ENCODE measurements around the gene GAPVD1. TPM values are rescaled to one million over a fixed set of nuclear protein-coding genes. Genes with fewer than 3 reads are reported as not detected.

GAPVD1 gene
- total RNA-seq, 1 donor from 2014 or later: 54.8 TPM

GRCh38 chr9:125380406-125380805 is 118.8 kb downstream of the GAPVD1 start:
- no peaks in the 10 kb centered on the region for H3K9me3 ChIP-seq
- DNase-seq (ENCODE audit: extremely low spot score in 2 of 2): no peak
- H3K27me3 ChIP-seq: no peaks in the 10 kb centered on the region
- intact Hi-C loops (cut with DNase I): no loop called here
- no peaks in the 10 kb centered on the region for H3K36me3 ChIP-seq
- TF ChIP-seq POLR2AphosphoS5 (IDR thresholded peaks at IDR 0.05; ENCODE audit: insufficient read depth in 1 of 2, low read depth in 1 of 2) (no peak), CTCF (IDR thresholded peaks at IDR 0.05) (no peak), POLR2A (IDR thresholded peaks at IDR 0.05) (no peak)
- no peak overlapping the region for H3K4me3 ChIP-seq
- no peaks in the 10 kb centered on the region for H3K4me1 ChIP-seq
- no peak overlapping the region for H3K27ac ChIP-seq

- DNase-seq (ENCODE audit: extremely low spot score in 2 of 2): no peak
- no peaks in the 10 kb centered on the region for H3K4me1 ChIP-seq
- TF ChIP-seq POLR2AphosphoS5 (IDR thresholded peaks at IDR 0.05; ENCODE audit: insufficient read depth in 1 of 2, low read depth in 1 of 2) (no peak), POLR2A (IDR thresholded peaks at IDR 0.05) (no peak)
- intact Hi-C loops (cut with DNase I): no loop called here
- no peaks in the 10 kb centered on the region for H3K27me3 ChIP-seq
- no peaks in the 10 kb centered on the region for H3K9me3 ChIP-seq
- H3K36me3 ChIP-seq: no peaks in the 10 kb centered on the region
- H3K4me3 ChIP-seq: no peak overlapping the region
- H3K27ac ChIP-seq: no peak overlapping the region
These were observed 126.4 kb downstream of the GAPVD1 start for GRCh38 chr9:125387861-125388524.

- H3K4me1 ChIP-seq: no peaks in the 10 kb centered on the region
- intact Hi-C loops (cut with DNase I): no loop called here
- no peak for DNase-seq (ENCODE audit: extremely low spot score in 2 of 2)
- H3K27me3 ChIP-seq: no peaks in the 10 kb centered on the region
- H3K36me3 ChIP-seq: no peaks in the 10 kb centered on the region
- no peak overlapping the region for H3K4me3 ChIP-seq
- no peak for TF ChIP-seq POLR2A (IDR thresholded peaks at IDR 0.05)
- no peak for TF ChIP-seq POLR2AphosphoS5 (IDR thresholded peaks at IDR 0.05; ENCODE audit: insufficient read depth in 1 of 2, low read depth in 1 of 2)
- TF ChIP-seq CTCF (IDR thresholded peaks at IDR 0.05): no peak
- no peak overlapping the region for H3K27ac ChIP-seq
- no peaks in the 10 kb centered on the region for H3K9me3 ChIP-seq
These were observed 127.4 kb downstream of the GAPVD1 start for GRCh38 chr9:125388978-125389377.

GRCh38 chr9:125391704-125392103 is 130.1 kb downstream of the GAPVD1 start:
- H3K9me3 ChIP-seq: no peaks in the 10 kb centered on the region
- no peaks in the 10 kb centered on the region for H3K4me1 ChIP-seq
- TF ChIP-seq POLR2AphosphoS5 (IDR thresholded peaks at IDR 0.05; ENCODE audit: insufficient read depth in 1 of 2, low read depth in 1 of 2) (no peak), POLR2A (IDR thresholded peaks at IDR 0.05) (no peak), CTCF (IDR thresholded peaks at IDR 0.05) (no peak)
- no peaks in the 10 kb centered on the region for H3K36me3 ChIP-seq
- H3K4me3 ChIP-seq: no peak overlapping the region
- intact Hi-C loops (cut with DNase I): no loop called here
- no peaks in the 10 kb centered on the region for H3K27me3 ChIP-seq
- DNase-seq (ENCODE audit: extremely low spot score in 2 of 2): no peak
- no peak overlapping the region for H3K27ac ChIP-seq

GRCh38 chr9:125393426-125393825 is 131.8 kb downstream of the GAPVD1 start:
- intact Hi-C loops (cut with DNase I): no loop called here
- TF ChIP-seq POLR2A (IDR thresholded peaks at IDR 0.05) (no peak), POLR2AphosphoS5 (IDR thresholded peaks at IDR 0.05; ENCODE audit: insufficient read depth in 1 of 2, low read depth in 1 of 2) (no peak)
- H3K27ac ChIP-seq: no peak overlapping the region
- no peak for DNase-seq (ENCODE audit: extremely low spot score in 2 of 2)
- no peaks in the 10 kb centered on the region for H3K27me3 ChIP-seq
- H3K4me3 ChIP-seq: no peak overlapping the region
- H3K36me3 ChIP-seq: no peaks in the 10 kb centered on the region
- no peaks in the 10 kb centered on the region for H3K4me1 ChIP-seq
- H3K9me3 ChIP-seq: no peaks in the 10 kb centered on the region

GRCh38 chr9:125396799-125397198 is 135.2 kb downstream of the GAPVD1 start:
- DNase-seq (ENCODE audit: extremely low spot score in 2 of 2): no peak
- Histone ChIP-seq H3K27me3 (no peaks in the 10 kb centered on the region), H3K36me3 (no peaks in the 10 kb centered on the region), H3K27ac (no peak overlapping the region), H3K4me3 (no peak overlapping the region), H3K4me1 (no peaks in the 10 kb centered on the region), H3K9me3 (no peaks in the 10 kb centered on the region)
- intact Hi-C loops (cut with DNase I): no loop called here
- TF ChIP-seq POLR2AphosphoS5 (IDR thresholded peaks at IDR 0.05; ENCODE audit: insufficient read depth in 1 of 2, low read depth in 1 of 2): no peak
- no peak for TF ChIP-seq CTCF (IDR thresholded peaks at IDR 0.05)
- TF ChIP-seq POLR2A (IDR thresholded peaks at IDR 0.05): no peak
